Subcutaneous adipose tissue (tissue), 4 donors: ENCODE measurements around the gene SAG. TPM values are rescaled to one million over a fixed set of nuclear protein-coding genes. Genes with fewer than 3 reads are reported as not detected.

Source experiments
- total RNA-seq, 4 donors: library from RNA; depleted of rRNA; stranded (reverse); fragments of >200 nt; gene quantifications; one replicate each; pipeline ENCODE4 v1.1.0, GENCODE V29; 2016
- TF ChIP-seq, protein P1 (sequence below): fragments of 450-650 bp; IDR thresholded peaks from one replicate; pipeline ENCODE4 v1.5.1; 2016; ENCODE audit warnings: low read depth, mild to moderate bottlenecking, control low read depth, antibody characterized with exemption, moderate library complexity

SAG gene
- total RNA-seq, 4 donors from 2014 or later: not detected

DNA sequence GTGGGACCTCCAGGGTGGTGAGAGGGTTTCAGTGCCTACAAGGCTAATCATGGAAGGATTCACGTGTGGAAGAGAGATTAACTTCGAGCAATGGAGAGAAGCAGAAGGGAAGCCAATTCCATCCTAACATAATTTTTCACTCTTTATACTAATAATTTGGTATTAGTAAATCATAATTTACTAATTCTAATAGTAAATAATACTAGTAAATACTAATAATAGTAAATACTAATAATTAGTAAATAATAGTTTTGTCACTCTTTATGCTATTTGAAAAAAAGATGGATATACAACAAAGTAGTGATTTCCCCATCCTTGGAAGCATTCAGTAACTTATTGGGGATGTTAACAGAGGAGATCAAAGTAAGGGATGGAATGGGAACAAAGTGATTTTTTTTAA is 6.4 kb upstream of the SAG start:
- TF ChIP-seq, protein P1, sequence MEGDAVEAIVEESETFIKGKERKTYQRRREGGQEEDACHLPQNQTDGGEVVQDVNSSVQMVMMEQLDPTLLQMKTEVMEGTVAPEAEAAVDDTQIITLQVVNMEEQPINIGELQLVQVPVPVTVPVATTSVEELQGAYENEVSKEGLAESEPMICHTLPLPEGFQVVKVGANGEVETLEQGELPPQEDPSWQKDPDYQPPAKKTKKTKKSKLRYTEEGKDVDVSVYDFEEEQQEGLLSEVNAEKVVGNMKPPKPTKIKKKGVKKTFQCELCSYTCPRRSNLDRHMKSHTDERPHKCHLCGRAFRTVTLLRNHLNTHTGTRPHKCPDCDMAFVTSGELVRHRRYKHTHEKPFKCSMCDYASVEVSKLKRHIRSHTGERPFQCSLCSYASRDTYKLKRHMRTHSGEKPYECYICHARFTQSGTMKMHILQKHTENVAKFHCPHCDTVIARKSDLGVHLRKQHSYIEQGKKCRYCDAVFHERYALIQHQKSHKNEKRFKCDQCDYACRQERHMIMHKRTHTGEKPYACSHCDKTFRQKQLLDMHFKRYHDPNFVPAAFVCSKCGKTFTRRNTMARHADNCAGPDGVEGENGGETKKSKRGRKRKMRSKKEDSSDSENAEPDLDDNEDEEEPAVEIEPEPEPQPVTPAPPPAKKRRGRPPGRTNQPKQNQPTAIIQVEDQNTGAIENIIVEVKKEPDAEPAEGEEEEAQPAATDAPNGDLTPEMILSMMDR: no peak

DNA sequence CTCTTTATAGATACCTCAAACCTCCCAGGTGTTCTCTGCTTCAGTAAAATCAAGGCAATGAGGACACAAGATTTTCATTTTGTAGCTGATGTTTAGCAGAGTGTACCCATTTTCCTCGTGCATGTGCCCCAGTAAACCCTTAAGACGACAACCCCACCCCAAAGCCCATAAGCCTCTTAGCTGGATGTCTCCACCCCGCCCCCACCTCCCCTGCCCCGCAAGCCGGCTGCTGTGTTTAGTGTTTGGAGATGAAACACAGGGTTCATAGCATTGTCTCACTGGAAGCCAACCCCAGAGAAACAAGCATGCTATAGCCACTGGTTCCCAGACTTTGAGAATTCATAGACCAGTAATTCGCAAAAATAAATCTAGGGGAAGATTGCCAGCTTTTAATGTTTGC is 5.8 kb upstream of the SAG start:
- TF ChIP-seq, protein P1: no peak

DNA sequence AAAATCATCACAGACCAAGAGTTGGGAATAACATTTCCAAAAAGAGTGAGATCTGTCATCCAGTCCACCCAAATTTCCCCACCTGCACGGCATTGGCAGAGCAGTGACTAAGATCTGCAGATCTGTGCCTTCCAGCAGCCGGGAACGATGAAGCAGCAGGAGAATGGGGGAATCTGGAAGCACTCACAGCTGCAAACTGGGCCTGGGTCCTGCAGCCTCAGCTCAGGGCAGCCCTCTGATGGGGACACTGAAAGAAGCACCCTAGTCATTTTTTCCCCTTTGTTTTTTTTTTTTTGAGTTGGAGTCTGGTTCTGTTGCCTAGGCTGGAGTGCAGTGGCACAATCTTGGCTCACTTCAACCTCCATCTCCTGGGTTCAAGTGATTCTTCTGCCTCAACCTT is 4.4 kb upstream of the SAG start:
- TF ChIP-seq, protein P1: no peak

DNA sequence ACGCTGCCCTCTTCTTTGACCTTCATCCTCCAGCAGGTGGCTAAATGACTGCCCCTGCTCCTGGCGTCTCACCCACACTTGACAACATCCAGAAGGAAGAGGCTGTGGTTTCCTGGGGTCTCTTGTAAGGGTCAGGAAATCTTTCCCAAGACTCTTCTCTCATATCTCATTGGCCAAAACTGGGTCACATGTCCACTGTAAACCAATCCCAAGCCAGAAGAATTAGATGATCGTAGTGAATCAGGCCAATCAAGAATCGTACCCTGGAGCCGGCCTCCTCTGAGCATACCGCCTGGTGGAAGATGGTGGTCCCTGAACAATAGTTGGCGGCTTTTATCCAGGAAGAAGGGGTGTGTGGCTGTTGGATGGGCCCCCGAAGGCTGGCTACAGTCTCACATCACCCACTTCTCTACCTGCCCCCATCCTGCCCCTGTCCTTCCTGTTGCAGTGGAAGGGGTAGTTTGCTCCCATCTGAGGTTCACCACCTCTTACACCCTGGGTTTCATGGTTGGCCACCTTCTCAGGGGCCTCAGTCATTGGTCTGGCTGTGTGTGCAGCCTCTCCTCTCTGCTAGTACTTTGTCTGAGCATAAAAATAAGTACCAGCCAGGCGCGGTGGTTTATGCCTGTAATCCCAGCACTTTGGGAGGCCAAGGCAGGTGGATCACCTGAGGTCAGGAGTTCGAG is 3.8 kb downstream of the SAG start:
- TF ChIP-seq, protein P1: no peak

DNA sequence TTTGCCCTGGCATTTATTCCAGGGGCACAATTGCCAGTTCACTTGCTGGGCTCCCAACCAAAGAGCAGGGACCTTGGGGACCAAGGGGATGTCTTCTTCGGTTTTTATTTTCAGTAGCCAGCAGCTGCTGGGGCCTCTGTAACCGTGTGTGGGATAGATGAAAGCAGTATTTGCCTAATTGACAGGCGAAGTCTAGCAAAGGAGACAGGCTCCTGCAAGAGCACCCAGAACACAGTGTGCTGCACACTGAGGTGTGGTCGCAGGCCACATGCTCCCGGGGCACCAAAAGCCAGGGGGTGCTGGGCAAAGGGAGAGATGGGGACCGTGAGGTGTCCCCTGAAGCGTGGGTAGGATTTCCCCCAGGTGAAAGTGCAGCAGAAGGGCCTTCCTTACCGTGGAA is 5.3 kb downstream of the SAG start:
- TF ChIP-seq, protein P1: no peak

DNA sequence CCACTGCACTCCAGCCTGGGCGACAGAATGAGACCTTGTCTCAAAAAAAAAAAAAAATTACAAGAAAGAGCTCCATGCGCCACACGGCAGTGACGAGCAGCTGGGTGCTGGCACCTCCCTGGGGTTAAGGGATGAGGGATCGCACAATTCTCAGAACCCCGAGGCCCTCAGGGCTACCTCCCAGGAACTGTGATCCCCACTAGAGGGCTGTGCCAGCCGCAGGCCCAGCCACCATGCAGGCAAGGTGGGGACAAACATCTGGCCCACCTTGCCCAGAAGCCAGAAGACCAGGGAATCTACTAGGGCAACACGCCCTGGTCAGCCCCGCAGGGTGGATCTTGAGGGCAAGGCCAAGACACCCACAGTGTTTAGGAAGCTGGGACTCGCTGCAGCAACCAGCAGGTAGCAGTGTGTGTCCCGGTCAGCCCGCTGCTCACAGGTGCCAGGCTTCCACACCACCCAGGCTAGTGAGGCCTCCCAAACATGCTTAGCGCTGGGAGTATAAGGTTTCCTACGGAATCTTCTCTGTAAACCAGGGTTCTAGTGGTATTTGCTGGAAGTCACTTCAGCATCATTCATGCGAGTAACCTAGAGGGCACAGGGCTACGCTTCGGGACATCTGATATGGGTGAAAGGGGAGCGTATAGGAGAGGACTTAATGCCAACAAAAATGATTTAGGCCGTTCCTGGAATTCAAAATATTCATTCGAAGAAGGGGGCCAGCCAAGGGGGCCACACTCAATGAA is 6.7 kb downstream of the SAG start:
- TF ChIP-seq, protein P1: no peak

DNA sequence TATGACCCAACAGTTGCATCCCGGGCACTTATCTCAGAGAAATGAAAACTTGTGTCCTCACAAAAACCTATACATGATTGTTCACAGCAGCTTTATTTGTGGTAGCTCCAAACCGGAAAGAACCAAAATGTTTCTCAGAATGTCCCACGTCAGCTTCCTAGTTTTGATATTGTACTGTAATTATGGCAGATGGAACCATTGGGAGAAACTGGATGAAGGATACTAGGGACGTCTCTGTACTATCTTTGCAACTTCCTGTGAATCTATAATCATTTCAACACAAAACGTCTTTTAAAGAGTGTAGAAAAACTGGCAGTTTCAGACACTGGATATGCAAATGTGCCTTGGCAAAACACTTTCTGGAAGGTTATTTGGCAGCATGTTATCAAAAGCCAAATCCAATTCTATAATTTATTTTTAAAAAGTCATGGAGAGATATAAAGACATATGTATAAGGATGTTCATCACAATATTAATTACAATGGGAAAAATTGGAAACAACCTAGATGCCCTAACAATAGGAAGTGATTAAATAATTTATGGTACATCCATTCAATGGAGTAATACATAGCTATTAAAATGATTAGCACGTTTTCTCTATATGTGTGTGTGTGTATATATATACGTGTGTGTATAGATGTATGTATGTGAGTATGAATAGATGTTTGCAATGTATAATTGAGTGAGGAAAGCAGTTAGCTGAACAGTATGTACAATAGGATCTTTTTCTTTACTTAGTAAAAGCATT is 9.8 kb downstream of the SAG start:
- TF ChIP-seq, protein P1: no peak
